ENCODE results near the gene IQCB1. TPM values are rescaled to one million over a fixed set of nuclear protein-coding genes. Genes with fewer than 3 reads are reported as not detected.
"Not testable (repeated sequence)": the region's sequence is repeated elsewhere in the genome, so short reads cannot be mapped to it uniquely, and the experiment has no call there.

IQCB1 gene
- polyA plus RNA-seq (ENCODE audit: insufficient read length in 12 of 12), result 10 to 100 TPM in 11 of 12 donors, not detected in 1; 15.5 to 32.3 (median 20.6) TPM
- long read RNA-seq, donor 1, partial matches to known transcripts, result 0 of 2 reads
- long read RNA-seq, donor 1, other reads (novel, unspliced or antisense), result 0 of 2 reads
- long read RNA-seq, donor 2, partial matches to known transcripts, result 0 of 2 reads
- long read RNA-seq, donor 2, other reads (novel, unspliced or antisense), result 0 of 2 reads
- long read RNA-seq, donor 3, partial matches to known transcripts, result 15 of 18 reads
- long read RNA-seq, donor 3, other reads (novel, unspliced or antisense), result 0 of 18 reads
- long read RNA-seq, donor 4, result 0 reads
- long read RNA-seq, donor 5, partial matches to known transcripts, result 0 of 6 reads
- long read RNA-seq, donor 5, other reads (novel, unspliced or antisense), result 0 of 6 reads
- long read RNA-seq, donor 6, partial matches to known transcripts, result 0 of 2 reads
- long read RNA-seq, donor 6, other reads (novel, unspliced or antisense), result 0 of 2 reads
- long read RNA-seq, donor 7, partial matches to known transcripts, result 0 of 1 reads
- long read RNA-seq, donor 7, other reads (novel, unspliced or antisense), result 0 of 1 reads
- long read RNA-seq, donor 8, partial matches to known transcripts, result 0 of 4 reads
- long read RNA-seq, donor 8, other reads (novel, unspliced or antisense), result 0 of 4 reads
- long read RNA-seq, donor 9, partial matches to known transcripts, result 0 of 2 reads
- long read RNA-seq, donor 9, other reads (novel, unspliced or antisense), result 0 of 2 reads
- long read RNA-seq, donor 10, partial matches to known transcripts, result 0 of 3 reads
- long read RNA-seq, donor 10, other reads (novel, unspliced or antisense), result 0 of 3 reads
- long read RNA-seq, donor 11, partial matches to known transcripts, result 0 of 2 reads
- long read RNA-seq, donor 11, other reads (novel, unspliced or antisense), result 0 of 2 reads

- DNase-seq, result peak; percentile 98
Measured at GRCh38 chr3:121834671-121835464, at the start of gene IQCB1, which contains the start of gene EAF2. Gene IQCB1, minus strand, starts transcription at chr3:121835060. Its CDS starts 6,100 bp downstream, at chr3:121828960. Gene EAF2, plus strand, starts transcription at chr3:121835209. Its CDS starts 77 bp downstream, at chr3:121835286.

GRCh38 chr3:121883507-121883906 lies 48.6 kb upstream of the IQCB1 start:
- DNase-seq, result no peak

- DNase-seq, result no peak
Measured at GRCh38 chr3:121878411-121878810, 43.6 kb upstream of the IQCB1 start.

- DNase-seq, result no peak
Measured at GRCh38 chr3:121871430-121871829, 36.6 kb upstream of the IQCB1 start.

- no peak for DNase-seq
Measured at GRCh38 chr3:121870717-121871116, 35.9 kb upstream of the IQCB1 start.

GRCh38 chr3:121869736-121870135 lies 34.9 kb upstream of the IQCB1 start:
- DNase-seq, result no peak

GRCh38 chr3:121863801-121864200 lies 28.9 kb upstream of the IQCB1 start:
- DNase-seq, result no peak

- not testable (repeated sequence) for DNase-seq
Measured at GRCh38 chr3:121863247-121863646, 28.4 kb upstream of the IQCB1 start.

- DNase-seq, result not testable (repeated sequence)
Measured at GRCh38 chr3:121857778-121858177, 22.9 kb upstream of the IQCB1 start.

- DNase-seq, result no peak
Measured at GRCh38 chr3:121855555-121855954, 20.7 kb upstream of the IQCB1 start.

- DNase-seq, result no peak
Measured at GRCh38 chr3:121852256-121852655, 17.4 kb upstream of the IQCB1 start.

- no peak for DNase-seq
Measured at GRCh38 chr3:121844892-121845291, 10.0 kb upstream of the IQCB1 start.

- no peak for DNase-seq
Measured at GRCh38 chr3:121839962-121840361, 5.1 kb upstream of the IQCB1 start.

GRCh38 chr3:121836481-121836880 lies 1.6 kb upstream of the IQCB1 start:
- no peak for DNase-seq

- DNase-seq, result no peak
Measured at GRCh38 chr3:121836064-121836463, 1.2 kb upstream of the IQCB1 start.

GRCh38 chr3:121835465-121835801 lies 573 bp upstream of the IQCB1 start:
- no peak for DNase-seq

- no peak for DNase-seq
Measured at GRCh38 chr3:121834157-121834670, 646 bp downstream of the IQCB1 start.

- DNase-seq, result no peak
Measured at GRCh38 chr3:121822973-121823372, 11.9 kb downstream of the IQCB1 start.

- DNase-seq, result no peak
Measured at GRCh38 chr3:121821421-121822199, 13.2 kb downstream of the IQCB1 start.

- DNase-seq, result no peak
Measured at GRCh38 chr3:121819236-121819635, 15.6 kb downstream of the IQCB1 start.

- DNase-seq, result no peak
Measured at GRCh38 chr3:121818578-121818977, 16.3 kb downstream of the IQCB1 start.
